GM12878 (cell line): ENCODE data around the gene SENP3. TPM values are rescaled to one million over a fixed set of nuclear protein-coding genes. Genes with fewer than 3 reads are reported as not detected.

Source experiments
- ATAC-seq: fragments of 200-7000 bp; cut with Tn5 transposase; 3 replicates; pipeline ENCODE4 v1.9.1; 2020; ENCODE audit warnings: mild to moderate bottlenecking, moderate library complexity
- BruUV-seq: library from RNA; stranded (reverse); fragments of 400-500 nt; replicated peaks from 2 replicates; lab custom pipeline; 2021; lab: Mats Ljungman, UMichigan
- CTCF ChIA-PET: fragments of 300-600 bp; sonication (Branson Sonifier 250); formaldehyde crosslinking; extraction: SDS; loops from one replicate; lab custom pipeline; 2021; ENCODE audit warnings: inconsistent platforms; lab: Yijun Ruan, JAX
- POLR2A ChIA-PET: fragments of 350-600 bp; formaldehyde crosslinking; extraction: SDS; loops from one replicate; lab custom pipeline; 2021; ENCODE audit warnings: inconsistent platforms; lab: Charles Lee
- RAD21 ChIA-PET: fragments of 300-600 bp; sonication (Branson Sonifier 250); formaldehyde crosslinking; loops from one replicate; lab custom pipeline; 2023; ENCODE audit warnings: antibody characterized with exemption; ENCODE audit not compliant: unreplicated experiment; lab: Charles Lee
- SMC1A ChIA-PET: fragments of 300-600 bp; sonication (Branson Sonifier 250); formaldehyde crosslinking; loops from one replicate; lab custom pipeline; 2023; ENCODE audit not compliant: unreplicated experiment, uncharacterized antibody; lab: Charles Lee
- DNase-seq: peaks from one replicate; pipeline ENCODE4 v3.0.0-alpha.2; 2011; ENCODE audit warnings: low read depth, low spot score
- FAIRE-seq: peaks from 3 replicates; lab custom pipeline; 2011; peaks lifted over from hg19 to GRCh38; lab: Jason Lieb, UNC
- H2AFZ ChIP-seq: 2 replicates; pipeline ENCODE4 v1.6.0; 2011; ENCODE audit warnings: low read depth, low read length, control low read depth; ENCODE audit not compliant: control insufficient read depth
- H3K27ac ChIP-seq: 2 replicates; pipeline ENCODE4 v1.5.1; 2011; ENCODE audit warnings: control low read depth; ENCODE audit not compliant: control insufficient read depth, insufficient read depth
- H3K27me3 ChIP-seq, 2 experiments: replicated peaks in 1 of 2; 2 replicates each; pipeline versions ENCODE4 v1.6.0 to v1.6.1; 2011; ENCODE audit warnings: low read length in 1 of 2; ENCODE audit not compliant: control insufficient read depth in 2 of 2, insufficient read depth in 2 of 2
- H3K36me3 ChIP-seq, 2 experiments: 2 replicates each; pipeline ENCODE4 v1.5.1; 2011; ENCODE audit warnings: low read length in 1 of 2; ENCODE audit not compliant: control insufficient read depth in 2 of 2, insufficient read depth in 2 of 2
- H3K4me1 ChIP-seq: 2 replicates; pipeline ENCODE4 v1.6.1; 2011; ENCODE audit warnings: mild to moderate bottlenecking, low read length, moderate library complexity, mixed read lengths; ENCODE audit not compliant: control insufficient read depth, insufficient read depth
- H3K4me2 ChIP-seq: 2 replicates; pipeline ENCODE4 v1.6.0; 2011; ENCODE audit warnings: control low read depth; ENCODE audit not compliant: control insufficient read depth, insufficient read depth
- H3K4me3 ChIP-seq: fragments of 200-600 bp; sonication (generic); 2 replicates; pipeline ENCODE4 v1.5.1; 2016
- H3K79me2 ChIP-seq: 2 replicates; pipeline ENCODE4 v1.6.0; 2011; ENCODE audit warnings: low read length; ENCODE audit not compliant: control insufficient read depth, insufficient read depth
- H3K9ac ChIP-seq: 2 replicates; pipeline ENCODE4 v1.8.0; 2011; ENCODE audit warnings: low read length, control low read depth, mixed read lengths; ENCODE audit not compliant: control insufficient read depth, insufficient read depth
- H3K9me3 ChIP-seq: replicated peaks from 3 replicates; pipeline ENCODE4 v1.5.1; 2011; ENCODE audit warnings: mild to moderate bottlenecking, low read length; ENCODE audit not compliant: control insufficient read depth, insufficient read depth
- H4K20me1 ChIP-seq: 2 replicates; pipeline ENCODE4 v1.6.0; 2011; ENCODE audit not compliant: control insufficient read depth, insufficient read depth
- ATF7 ChIP-seq: fragments of 450-650 bp; IDR thresholded peaks from 2 replicates; pipeline ENCODE4 v1.6.1; 2016; ENCODE audit warnings: low read depth, mild to moderate bottlenecking
- BMI1 ChIP-seq: fragments of 450-650 bp; IDR thresholded peaks from 2 replicates; pipeline ENCODE4 v1.6.1; 2016; ENCODE audit warnings: mild to moderate bottlenecking, moderate library complexity, borderline replicate concordance
- BRCA1 ChIP-seq: IDR thresholded peaks from 2 replicates; pipeline ENCODE4 v1.6.1; 2011; ENCODE audit warnings: low read depth, low read length, improper control_type of control experiment
- CBX5 ChIP-seq: sonication (generic); IDR thresholded peaks from 2 replicates; pipeline ENCODE4 v1.6.1; 2016; ENCODE audit warnings: low read depth, moderate library complexity, mild to moderate bottlenecking, inconsistent platforms
- HDGF ChIP-seq: fragments of 450-650 bp; IDR thresholded peaks from 2 replicates; pipeline ENCODE4 v1.6.1; 2016; ENCODE audit warnings: antibody characterized with exemption
- IKZF2 ChIP-seq, 2 experiments: fragments of 450-650 bp; IDR thresholded peaks; 2 replicates each; pipeline ENCODE4 v1.6.1; 2017; ENCODE audit warnings: mild to moderate bottlenecking in 2 of 2, moderate library complexity in 2 of 2
- IRF3 ChIP-seq: fragments of 450-650 bp; IDR thresholded peaks from 2 replicates; pipeline ENCODE4 v1.6.1; 2014; ENCODE audit warnings: mild to moderate bottlenecking
- KLF5 ChIP-seq: fragments of 450-650 bp; IDR thresholded peaks from 2 replicates; pipeline ENCODE4 v1.6.1; 2014; ENCODE audit warnings: mild to moderate bottlenecking; ENCODE audit not compliant: partially characterized antibody
- LARP7 ChIP-seq: fragments of 450-650 bp; IDR thresholded peaks from 2 replicates; pipeline ENCODE4 v1.6.1; 2017; ENCODE audit warnings: mild to moderate bottlenecking
- NKRF ChIP-seq: fragments of 450-650 bp; conservative IDR thresholded peaks from 2 replicates; pipeline ENCODE4 v1.6.1; 2017; ENCODE audit warnings: mild to moderate bottlenecking, moderate library complexity
- PAX8 ChIP-seq: fragments of 450-650 bp; IDR thresholded peaks from 2 replicates; pipeline ENCODE4 v1.6.1; 2017; ENCODE audit warnings: mild to moderate bottlenecking, moderate library complexity
- POLR2AphosphoS5 ChIP-seq: IDR thresholded peaks from 2 replicates; pipeline ENCODE4 v1.6.1; 2011; ENCODE audit warnings: mild to moderate bottlenecking, low read length, inconsistent platforms
- RUNX3 ChIP-seq: IDR thresholded peaks from 2 replicates; pipeline ENCODE4 v1.6.1; 2012; ENCODE audit warnings: low read length, inconsistent platforms
- SMAD5 ChIP-seq: IDR thresholded peaks from 2 replicates; pipeline ENCODE4 v1.6.1; 2016; ENCODE audit warnings: antibody characterized with exemption, low read depth
- TCF7 ChIP-seq: IDR thresholded peaks from 2 replicates; pipeline ENCODE4 v1.6.1; 2014; ENCODE audit warnings: antibody characterized with exemption, borderline replicate concordance
- ZBED1 ChIP-seq: IDR thresholded peaks from 2 replicates; pipeline ENCODE4 v1.6.1; 2016; ENCODE audit warnings: borderline replicate concordance
- ZNF687 ChIP-seq: fragments of 450-650 bp; IDR thresholded peaks from 2 replicates; pipeline ENCODE4 v1.6.1; 2017; ENCODE audit warnings: mild to moderate bottlenecking, moderate library complexity
- WGBS: methylation state at CpG from one replicate; pipeline ENCODE4 v1.1.6; 2016; ENCODE audit warnings: low lambda C conversion rate; ENCODE audit not compliant: insufficient replicate concordance, insufficient coverage; ENCODE audit errors: missing lambda C conversion rate; 5-methylcytosine and 5-hydroxymethylcytosine counted together
- in situ Hi-C: fragments of 300-500 bp; cut with MboI; formaldehyde crosslinking; loops from 9 replicates; pipeline ENCODE4 v1.14.3; 2018; ENCODE audit warnings: mixed read lengths
- intact Hi-C: fragments of 100-400 bp; cut with micrococcal nuclease; formaldehyde crosslinking; loops from one replicate; pipeline ENCODE4 v1.14.2; 2022; ENCODE audit not compliant: unreplicated experiment
- polyA plus RNA-seq, 11 experiments: library from polyadenylated mRNA; depleted of rRNA in 4 of 11; unstranded in 6 of 11; stranded (reverse) in 5 of 11; fragments of >200 nt; fragmentation: Nextera tagmentation in 4 of 11; fragmentation: Illumina TruSeq in 1 of 11; extraction: Ambion mirVana in 4 of 11; extraction: Trizol in 1 of 11; gene quantifications; 1 replicate in 1 of 11; 2 replicates in 10 of 11; pipeline versions ENCODE4 v1.2.1 to v1.2.3, GENCODE V29; 2011 to 2016; ENCODE audit warnings: inconsistent platforms in 2 of 11, missing spikeins in 2 of 11, low read depth in 1 of 11
- total RNA-seq, 4 experiments: library from RNA; depleted of rRNA in 3 of 4; stranded (reverse); fragments of >200 nt in 3 of 4; fragmentation: Illumina TruSeq in 1 of 4; extraction: Trizol in 1 of 4; gene quantifications; 2 replicates each; pipeline versions ENCODE4 v1.2.1 to v1.2.3, GENCODE V29; 2013 to 2021

SENP3 gene
- total and polyA plus RNA-seq, 10 of the 15 experiments (the other 5 are each of a cell fraction or from before 2014, with no cell fraction given) = 1.8 to 113 (median 72.3) TPM

GRCh38 chr17:7579001-7579833 is 17.5 kb downstream of the SENP3 start, which contains the start of gene CD68:
Gene CD68 (plus strand): TSS chr17:7579638. CDS start chr17:7579678, 40 bp downstream.
- RAD21 ChIA-PET = interaction anchor here (0.7 to 2.2 kb wide), 7 partner anchors 10 to 142 kb away, joined by 3 to 9 read pairs (median 4); partner anchors contain the start of genes FXR2, SAT2, TP53 and WRAP53
- H3K27ac ChIP-seq = peak within 1 kb of the TSS; percentile 78
- H4K20me1 ChIP-seq = peaks cover 21% of the 10 kb centered on the region
- H3K4me2 ChIP-seq = peak within 1 kb of the TSS; percentile 52
- SMC1A ChIA-PET = interaction anchor here (0.6 to 1.7 kb wide), 5 partner anchors 10 to 107 kb away, joined by 3 to 5 read pairs (median 3); partner anchors contain the start of gene TNFSF13
- H3K36me3 ChIP-seq = peaks cover 34 to 47% of the 10 kb centered on the region in 2 experiments
- POLR2A ChIA-PET = interaction anchor here (0.6 to 1.8 kb wide), 8 partner anchors 9 to 175 kb away, joined by 3 to 9 read pairs (median 4); partner anchors contain the start of genes FXR2, SENP3, TMEM102 and TMEM256
- no peaks in the 10 kb centered on the region for H3K9me3 ChIP-seq
- H2AFZ ChIP-seq = no peak within 1 kb of the TSS
- peak within 1 kb of the TSS; percentile 32 for H3K9ac ChIP-seq
- FAIRE-seq (no peak), ATAC-seq (peak; percentile 77), DNase-seq (no peak)
- CTCF ChIA-PET = interaction anchor here (0.9 to 3.8 kb wide), 4 partner anchors 19 to 223 kb away, joined by 4 to 18 read pairs (median 6); partner anchors contain the start of gene SENP3
- WGBS = 8% methylated on average over 7 of the region's 7 CpGs
- intact Hi-C loops = no loop called here
- H3K79me2 ChIP-seq = peaks cover 50% of the 10 kb centered on the region
- in situ Hi-C loops = no loop called here
- H3K4me3 ChIP-seq = no peak within 1 kb of the TSS
- H3K4me1 ChIP-seq = peaks cover 55% of the 10 kb centered on the region
- H3K27me3 ChIP-seq = no peaks in the 10 kb centered on the region
- BruUV-seq = no TSS peak
- TF ChIP-seq HDGF = no peak
- no peak for TF ChIP-seq KLF5
- peak; percentile 98 for TF ChIP-seq ZBED1
- peak; percentile 41; the same call in 1 of the 2 replicates for TF ChIP-seq ATF7
- TF ChIP-seq IRF3 = no peak
- no peak for TF ChIP-seq TCF7
- peak; percentile 96 for TF ChIP-seq POLR2AphosphoS5
- TF ChIP-seq CBX5 = 0 out of 2 replicates have a peak, but pooled peaks have one; percentile 32
- no peak for TF ChIP-seq PAX8
- TF ChIP-seq SMAD5 = peak; percentile 98
- TF ChIP-seq IKZF2 (IDR thresholded peaks at IDR 0.05) = peak; percentile 68 to 76; a peak in 3 of 4 replicates
- TF ChIP-seq LARP7 = peak; percentile 39; the same call in 1 of the 2 replicates
- peak; percentile 65 for TF ChIP-seq BMI1
- TF ChIP-seq ZNF687 = 0 out of 2 replicates have a peak, but pooled peaks have one; percentile 58
- TF ChIP-seq NKRF = 0 out of 2 replicates have a peak, but pooled peaks have one; percentile 41
- TF ChIP-seq BRCA1 = 0 out of 2 replicates have a peak, but pooled peaks have one; percentile 32
- peak; percentile 49; the same call in 1 of the 2 replicates for TF ChIP-seq RUNX3
